Astrocyte (in vitro differentiated cells and primary cell): ENCODE results near the gene PRRC2B.

Experiments used
- CTCF ChIP-seq: IDR thresholded peaks from 2 replicates; pipeline ENCODE4 v1.5.1; 2011; ENCODE audit warnings: low read depth, mild to moderate bottlenecking, inconsistent platforms, low read length, moderate library complexity; ENCODE audit not compliant: insufficient read depth
- EZH2 ChIP-seq: IDR thresholded peaks from 2 replicates; pipeline ENCODE4 v1.6.1; 2012; ENCODE audit warnings: mild to moderate bottlenecking, low read length, inconsistent platforms; ENCODE audit not compliant: insufficient read depth

DNA sequence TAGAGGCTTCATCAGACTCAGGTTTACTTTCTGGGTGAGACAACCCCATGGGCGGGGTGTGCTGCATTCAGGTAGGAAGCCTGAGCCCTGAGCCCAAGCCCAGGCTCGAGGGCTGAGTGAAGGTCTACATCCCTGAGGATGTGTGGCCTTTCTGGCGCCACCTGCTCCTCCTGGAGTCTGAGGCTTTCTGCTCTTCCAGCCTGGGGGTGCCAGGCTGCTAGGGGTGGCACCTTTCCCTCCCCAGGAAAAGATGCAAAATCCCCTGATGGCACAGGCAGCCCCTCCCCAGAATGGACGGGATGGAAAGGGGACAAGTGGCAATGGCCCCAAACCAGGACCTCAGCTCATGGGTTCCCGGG is 44.4 kb upstream of the PRRC2B start:
- TF ChIP-seq CTCF, result no peak
- no peak for TF ChIP-seq EZH2
